Thoracic aorta (tissue), 2 donors: ENCODE results near the gene PRKAR1A. TPM values are rescaled to one million over a fixed set of nuclear protein-coding genes. Genes with fewer than 3 reads are reported as not detected.
A peak's percentile ranks its signal among the peaks of the same experiment; 100 is the strongest.

Experiments
- ATAC-seq: fragments of 150-250 bp; one replicate; pipeline ENCODE4 v1.8.0; 2017; ENCODE audit warnings: low read depth; ENCODE audit not compliant: insufficient number of reproducible peaks, low FRiP score
- DNase-seq: peaks from one replicate; pipeline ENCODE4 v3.0.0-alpha.2; 2020; ENCODE audit warnings: low spot score
- H3K27ac ChIP-seq, 2 donors: fragments of 200-600 bp; sonication (generic); 1 replicate in 1 of 2; 2 replicates in 1 of 2; pipeline ENCODE4 v1.5.1; 2016; ENCODE audit warnings: mild to moderate bottlenecking in 2 of 2, moderate library complexity in 2 of 2
- H3K27me3 ChIP-seq: fragments of 200-600 bp; sonication (generic); replicated peaks from 2 replicates; pipeline ENCODE4 v1.6.0; 2016; ENCODE audit warnings: mild to moderate bottlenecking; ENCODE audit not compliant: insufficient read depth
- H3K36me3 ChIP-seq: fragments of 200-600 bp; sonication (generic); one replicate; pipeline ENCODE4 v1.5.1; 2016
- H3K4me1 ChIP-seq, 2 donors: fragments of 200-600 bp; sonication (generic); 1 replicate in 1 of 2; 2 replicates in 1 of 2; pipeline versions ENCODE4 v1.5.1 to v1.6.0; 2016; ENCODE audit warnings: low read depth in 2 of 2, mild to moderate bottlenecking in 1 of 2; ENCODE audit not compliant: control insufficient read depth in 1 of 2
- H3K4me3 ChIP-seq: fragments of 200-600 bp; sonication (generic); 2 replicates; pipeline ENCODE4 v1.5.1; 2016; ENCODE audit warnings: mild to moderate bottlenecking
- H3K9me3 ChIP-seq: fragments of 200-600 bp; sonication (generic); 2 replicates; pipeline ENCODE4 v1.5.1; 2016
- total RNA-seq, 2 donors: library from RNA; depleted of rRNA; stranded (reverse); fragments of >200 nt; gene quantifications; one replicate each; pipeline versions ENCODE4 v1.1.0 to v1.2.3, GENCODE V29; 2016
- TF ChIP-seq, protein P1 (sequence below): fragments of 200-600 bp; sonication (generic); IDR thresholded peaks from one replicate; pipeline ENCODE4 v1.5.1; 2019; ENCODE audit warnings: antibody characterized with exemption

PRKAR1A gene
- total RNA-seq, 2 donors from 2014 or later: 345 to 412 TPM

DNA sequence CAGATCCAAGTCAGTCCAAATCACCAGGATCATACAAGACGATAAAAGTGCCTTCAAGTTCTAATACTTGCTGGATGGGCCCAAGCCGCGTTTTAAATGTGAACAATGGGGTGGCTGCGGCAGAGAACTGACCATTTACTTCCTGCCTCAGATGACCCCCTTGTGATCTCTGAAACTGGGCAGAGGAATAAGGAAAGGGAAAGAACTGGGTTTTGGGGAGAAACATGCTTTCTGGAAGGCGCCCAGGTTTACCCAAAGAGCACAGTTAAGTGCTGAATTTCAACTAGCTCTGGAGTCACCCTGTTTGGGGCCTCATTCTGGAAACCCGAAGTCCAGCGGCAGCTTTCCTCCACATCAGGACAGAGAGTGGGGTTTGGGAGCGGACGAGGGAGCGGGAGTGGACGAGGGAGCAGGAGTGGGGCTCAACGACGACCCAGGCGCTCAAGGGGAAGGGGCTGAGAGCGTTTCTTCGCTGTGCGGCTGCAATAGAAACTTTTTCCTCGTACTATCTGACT is 87.4 kb downstream of the PRKAR1A start:
- peaks cover 16 to 30% of the 10 kb centered on the region in 2 donors for H3K4me1 ChIP-seq
- peak overlapping the region in 1 of 2 donors; percentile 46 for H3K27ac ChIP-seq
- TF ChIP-seq, protein P1, sequence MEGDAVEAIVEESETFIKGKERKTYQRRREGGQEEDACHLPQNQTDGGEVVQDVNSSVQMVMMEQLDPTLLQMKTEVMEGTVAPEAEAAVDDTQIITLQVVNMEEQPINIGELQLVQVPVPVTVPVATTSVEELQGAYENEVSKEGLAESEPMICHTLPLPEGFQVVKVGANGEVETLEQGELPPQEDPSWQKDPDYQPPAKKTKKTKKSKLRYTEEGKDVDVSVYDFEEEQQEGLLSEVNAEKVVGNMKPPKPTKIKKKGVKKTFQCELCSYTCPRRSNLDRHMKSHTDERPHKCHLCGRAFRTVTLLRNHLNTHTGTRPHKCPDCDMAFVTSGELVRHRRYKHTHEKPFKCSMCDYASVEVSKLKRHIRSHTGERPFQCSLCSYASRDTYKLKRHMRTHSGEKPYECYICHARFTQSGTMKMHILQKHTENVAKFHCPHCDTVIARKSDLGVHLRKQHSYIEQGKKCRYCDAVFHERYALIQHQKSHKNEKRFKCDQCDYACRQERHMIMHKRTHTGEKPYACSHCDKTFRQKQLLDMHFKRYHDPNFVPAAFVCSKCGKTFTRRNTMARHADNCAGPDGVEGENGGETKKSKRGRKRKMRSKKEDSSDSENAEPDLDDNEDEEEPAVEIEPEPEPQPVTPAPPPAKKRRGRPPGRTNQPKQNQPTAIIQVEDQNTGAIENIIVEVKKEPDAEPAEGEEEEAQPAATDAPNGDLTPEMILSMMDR: no peak
- peak overlapping the region; percentile 73 for H3K4me3 ChIP-seq
- ATAC-seq (no peak), DNase-seq (no peak)
- H3K9me3 ChIP-seq: no peaks in the 10 kb centered on the region
- H3K36me3 ChIP-seq: no peaks in the 10 kb centered on the region
- H3K27me3 ChIP-seq: no peaks in the 10 kb centered on the region

DNA sequence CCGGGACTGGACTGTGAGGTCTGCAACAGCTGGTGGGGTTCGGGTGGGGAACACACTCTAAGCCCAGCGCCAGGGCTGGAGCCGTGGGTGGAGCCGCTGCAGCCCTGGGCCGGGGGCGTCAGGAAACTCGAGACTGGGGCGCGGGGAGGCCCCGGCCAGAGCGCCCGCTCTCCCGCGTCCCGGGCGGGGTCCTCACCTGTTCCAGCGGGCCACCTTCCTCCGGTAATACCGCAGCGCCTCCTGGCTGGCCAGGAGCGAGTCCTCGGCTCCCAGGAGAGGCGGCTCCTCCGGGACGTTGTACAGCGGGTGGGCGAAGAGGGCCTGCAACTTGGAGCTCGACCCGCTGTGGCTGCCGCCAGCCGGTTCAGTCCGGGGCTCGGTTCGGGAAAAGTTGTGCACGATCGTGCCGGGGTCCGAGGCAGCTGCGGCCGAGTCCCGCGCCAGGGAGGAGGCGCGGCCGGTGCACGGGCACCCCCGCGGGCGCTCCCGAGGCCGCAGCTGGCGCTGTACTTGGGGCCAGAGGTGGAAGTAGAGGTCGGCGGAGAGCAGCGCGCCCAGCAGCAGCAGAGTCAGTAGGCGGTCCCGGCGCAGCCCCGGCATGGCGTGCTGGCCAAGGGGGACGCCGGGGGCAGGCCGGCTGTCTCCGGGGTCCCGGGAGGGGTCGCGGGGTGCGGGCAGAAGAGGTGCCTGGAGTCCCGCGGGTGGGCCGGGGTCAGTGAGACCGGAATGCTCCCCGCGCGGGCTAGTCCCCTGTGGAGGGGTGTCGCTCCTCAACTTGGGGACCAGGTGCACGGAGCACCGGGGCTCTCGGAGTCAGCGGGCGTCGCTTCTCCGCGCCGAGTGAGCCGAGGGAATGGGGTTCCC is 88.1 kb downstream of the PRKAR1A start:
- TF ChIP-seq, protein P1: no peak

More for the DNA sequence above, 88.1 kb downstream of the PRKAR1A start:
- Histone ChIP-seq H3K4me3 (peak overlapping the region; percentile 73), H3K4me1 (peaks cover 11 to 23% of the 10 kb centered on the region in 2 donors), H3K36me3 (no peaks in the 10 kb centered on the region), H3K27ac (peak overlapping the region; percentile 24 to 46), H3K9me3 (no peaks in the 10 kb centered on the region), H3K27me3 (no peaks in the 10 kb centered on the region)
- no peak for DNase-seq
- ATAC-seq: no peak

Other genes starting within 250 kb of the PRKAR1A start
- gene SLC16A6, start 221.3 kb upstream of the PRKAR1A start, total RNA-seq: 1 to 10 TPM in 1 of 2 donors, under 1 TPM in 1; 0.41 to 1.2 TPM
- 10 to 100 TPM in 1 of 2 donors, 1 to 10 TPM in 1; 5.4 to 16.9 TPM for gene ARSG, start 220.9 kb upstream of the PRKAR1A start, total RNA-seq
- gene WIPI1, start 54.9 kb upstream of the PRKAR1A start, total RNA-seq: 10 to 100 TPM; 54.2 to 58.3 TPM
- 10 to 100 TPM; 24.8 to 25.3 TPM for gene FAM20A, start 88.9 kb downstream of the PRKAR1A start, total RNA-seq